ENCODE data around the gene FRMD4A.

Gene FRMD4A

GRCh38 chr10:14293526-14293925, 37.2 kb downstream of the FRMD4A start:
- no peak for FAIRE-seq

DNA sequence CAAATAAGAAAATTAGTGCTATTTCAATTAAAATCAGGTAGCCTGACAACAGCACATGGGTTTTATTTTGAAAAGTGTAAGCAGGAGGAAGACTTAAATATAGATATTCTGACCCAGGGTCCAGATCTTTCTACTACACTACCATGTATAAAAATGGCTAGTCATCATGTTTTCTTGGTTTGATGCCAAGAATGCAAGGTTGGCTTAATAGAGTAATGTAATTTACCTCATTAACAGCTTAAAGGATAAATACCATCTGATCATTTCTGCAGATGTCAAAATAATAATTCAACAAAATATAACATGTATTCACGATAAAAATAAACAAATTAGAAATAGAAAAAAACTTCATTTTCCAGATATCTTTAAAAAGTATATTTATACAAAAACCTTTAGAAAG, 39.4 kb downstream of the FRMD4A start:
- no peak for FAIRE-seq

DNA sequence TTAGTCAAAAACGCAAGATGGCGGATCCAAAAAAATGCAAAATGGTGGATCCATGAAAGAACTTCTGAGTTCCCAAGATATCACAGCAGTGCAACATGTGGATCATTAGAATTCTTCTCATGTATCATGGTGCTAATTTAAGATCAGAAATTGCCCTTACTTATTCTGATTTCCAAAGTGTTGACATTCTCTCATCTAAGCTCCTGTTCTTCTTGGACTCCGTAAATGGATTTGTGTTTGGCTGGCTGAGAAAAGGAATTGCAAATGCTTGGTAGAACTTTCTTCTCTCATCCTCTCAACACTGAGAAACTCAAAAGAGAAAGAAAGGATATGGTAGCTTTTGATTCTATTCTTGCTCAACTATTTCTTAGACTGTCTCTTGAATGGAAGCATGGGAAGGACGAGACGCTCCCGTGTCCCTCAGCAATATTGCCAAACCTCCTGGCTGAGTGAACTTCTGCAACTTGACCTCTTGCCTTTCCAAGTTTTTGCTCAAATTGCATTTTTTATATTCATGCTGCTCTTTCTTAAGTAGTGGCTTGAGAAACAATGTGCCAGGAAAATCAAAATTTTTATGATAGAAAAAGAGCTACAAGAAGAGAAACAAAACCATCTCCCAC, 44.7 kb downstream of the FRMD4A start:
- no peak for FAIRE-seq

- FAIRE-seq, result no peak
These were observed 48.4 kb downstream of the FRMD4A start for GRCh38 chr10:14282276-14282675.

DNA sequence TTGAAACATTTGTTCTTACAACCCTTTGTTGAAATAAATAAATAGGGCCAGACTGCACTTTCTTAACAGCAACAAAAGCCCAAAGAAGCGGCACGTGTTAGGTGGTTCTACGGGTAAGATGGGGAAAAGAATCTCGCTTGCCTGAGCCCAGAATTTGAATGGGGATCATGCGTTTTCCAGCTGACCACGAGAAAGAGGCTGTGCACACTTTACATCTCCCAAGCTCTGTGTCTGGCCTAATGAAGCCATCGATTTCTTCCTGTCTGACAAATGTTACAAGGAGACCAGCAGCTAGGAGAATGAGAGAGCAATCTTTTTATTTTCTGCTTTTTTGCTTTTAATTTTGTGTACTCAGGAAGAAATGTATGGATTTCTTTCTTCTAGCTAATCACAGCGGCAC, 52.2 kb downstream of the FRMD4A start:
- FAIRE-seq, result no peak

DNA sequence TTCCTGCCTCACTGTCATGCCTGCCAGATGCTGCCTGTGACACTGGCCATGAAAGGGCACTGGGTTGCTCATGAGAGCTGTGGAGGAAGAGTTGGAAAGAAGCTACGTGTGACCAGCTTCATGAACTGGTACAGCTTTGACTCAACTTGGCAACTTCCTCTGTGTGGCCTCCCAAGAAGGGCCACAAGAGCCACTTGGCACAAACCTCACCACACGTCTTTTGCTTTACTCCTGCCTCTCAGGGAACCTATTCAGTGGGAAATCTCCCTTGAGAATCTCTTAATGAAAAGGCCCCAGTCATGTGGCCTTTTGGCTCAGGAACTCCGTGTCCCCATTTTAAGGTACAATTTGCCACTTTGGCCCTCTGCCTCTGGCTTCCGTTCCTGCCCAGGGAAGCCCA, 54.5 kb downstream of the FRMD4A start:
- no peak for FAIRE-seq

DNA sequence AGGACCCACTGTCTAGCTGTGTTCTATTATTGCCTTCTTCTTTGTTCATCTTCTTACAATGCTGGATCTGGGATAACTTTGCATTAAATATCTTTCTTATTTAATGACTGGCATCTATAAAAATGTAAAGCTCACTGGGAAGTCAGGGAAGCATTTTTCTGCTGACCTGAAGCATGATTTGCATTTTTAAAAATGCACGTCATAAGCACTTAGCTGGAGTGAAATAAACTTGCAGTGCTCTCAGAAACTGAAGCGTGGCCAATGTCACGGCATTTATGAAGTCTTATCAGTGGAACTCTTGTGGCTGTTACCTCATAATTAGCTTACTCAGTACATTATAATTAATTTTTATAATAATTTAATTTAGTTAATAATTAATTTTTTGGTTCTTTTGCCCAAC, 59.1 kb downstream of the FRMD4A start:
- no peak for FAIRE-seq

GRCh38 chr10:14270370-14270769, 60.4 kb downstream of the FRMD4A start:
- FAIRE-seq, result no peak

DNA sequence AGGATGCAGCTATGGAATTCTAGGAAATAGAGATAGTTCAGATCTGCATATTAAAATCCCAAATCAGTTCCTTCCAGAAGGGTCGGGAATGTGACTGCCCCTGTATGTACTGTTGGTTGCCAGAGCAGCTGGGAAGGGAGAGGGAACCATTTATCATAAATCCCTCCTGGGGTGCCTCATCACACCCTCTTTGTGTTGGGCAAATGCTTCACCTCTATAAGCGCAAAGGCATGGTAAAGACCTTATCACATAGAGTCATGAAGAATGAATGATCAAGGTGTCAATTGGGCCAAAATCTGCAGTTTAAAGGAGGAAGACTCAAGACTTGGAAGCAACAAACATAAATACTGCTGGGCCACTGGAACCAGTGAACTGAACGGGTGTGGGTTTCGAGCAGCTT, 65.0 kb downstream of the FRMD4A start:
- no peak for FAIRE-seq

GRCh38 chr10:14262836-14263425, 67.8 kb downstream of the FRMD4A start:
- no peak for FAIRE-seq

GRCh38 chr10:14261336-14261735, 69.4 kb downstream of the FRMD4A start:
- no peak for FAIRE-seq

DNA sequence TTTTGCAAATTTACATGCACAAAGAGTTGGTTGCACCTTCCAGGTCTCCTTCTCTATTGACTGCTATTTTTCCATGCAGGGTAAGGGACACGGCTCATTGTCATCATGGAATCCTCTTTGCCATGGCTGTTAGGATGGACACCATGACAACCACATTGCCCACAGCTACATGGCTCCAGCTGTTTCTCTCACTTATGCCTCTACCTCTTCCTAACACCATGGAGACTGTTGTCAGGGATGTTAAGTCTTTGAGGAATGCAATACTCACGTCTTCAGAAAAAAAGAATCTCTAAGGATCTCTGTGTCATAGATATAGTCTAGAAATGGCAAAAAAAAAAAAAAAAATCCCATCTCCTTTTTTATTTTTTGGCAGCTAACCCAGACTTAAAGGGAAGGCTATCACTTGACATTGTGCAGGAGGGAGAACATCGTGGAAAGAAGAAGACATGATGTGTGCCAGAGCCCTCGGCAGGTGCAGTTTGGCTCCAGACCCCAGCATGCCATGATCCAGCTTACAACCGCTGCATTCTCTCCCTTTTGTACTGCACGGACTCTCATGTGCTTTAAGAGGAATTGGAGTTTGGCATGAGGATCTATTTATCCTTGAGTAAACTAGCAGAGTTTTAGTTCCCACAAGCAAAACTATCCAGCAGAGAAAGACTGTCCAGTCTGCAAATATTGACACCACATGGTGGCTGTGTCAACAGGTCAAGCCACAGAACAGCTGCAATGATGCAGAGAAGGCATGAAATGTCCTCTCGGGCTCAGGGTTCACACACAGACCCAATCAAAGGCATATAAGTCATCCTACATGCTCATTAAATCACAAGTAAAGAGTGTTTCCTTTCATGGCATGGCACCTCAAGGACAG, 70.8 kb downstream of the FRMD4A start:
- FAIRE-seq, result no peak

GRCh38 chr10:14254368-14254767, 76.4 kb downstream of the FRMD4A start:
- FAIRE-seq, result no peak

GRCh38 chr10:14253711-14254110, 77.0 kb downstream of the FRMD4A start:
- no peak for FAIRE-seq

DNA sequence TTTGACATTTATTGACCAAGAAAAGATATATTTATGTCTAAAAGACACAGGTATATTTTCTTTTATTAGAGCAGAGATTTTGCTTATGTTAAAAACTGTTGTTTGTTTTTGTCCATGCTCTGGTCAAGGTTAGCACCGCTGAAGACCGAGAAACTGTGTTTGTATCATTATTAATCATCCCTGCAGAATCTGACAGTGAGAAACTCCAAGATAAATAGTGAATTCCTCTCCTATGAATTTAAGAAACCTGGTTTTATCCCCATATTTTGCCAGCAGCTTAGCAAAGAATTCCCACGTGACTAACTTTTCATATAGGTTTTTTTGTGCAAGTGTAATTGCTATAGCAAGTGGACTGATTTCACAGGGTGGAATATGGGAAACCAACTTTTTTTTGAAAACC, 77.6 kb downstream of the FRMD4A start:
- peak; percentile 26 for FAIRE-seq

DNA sequence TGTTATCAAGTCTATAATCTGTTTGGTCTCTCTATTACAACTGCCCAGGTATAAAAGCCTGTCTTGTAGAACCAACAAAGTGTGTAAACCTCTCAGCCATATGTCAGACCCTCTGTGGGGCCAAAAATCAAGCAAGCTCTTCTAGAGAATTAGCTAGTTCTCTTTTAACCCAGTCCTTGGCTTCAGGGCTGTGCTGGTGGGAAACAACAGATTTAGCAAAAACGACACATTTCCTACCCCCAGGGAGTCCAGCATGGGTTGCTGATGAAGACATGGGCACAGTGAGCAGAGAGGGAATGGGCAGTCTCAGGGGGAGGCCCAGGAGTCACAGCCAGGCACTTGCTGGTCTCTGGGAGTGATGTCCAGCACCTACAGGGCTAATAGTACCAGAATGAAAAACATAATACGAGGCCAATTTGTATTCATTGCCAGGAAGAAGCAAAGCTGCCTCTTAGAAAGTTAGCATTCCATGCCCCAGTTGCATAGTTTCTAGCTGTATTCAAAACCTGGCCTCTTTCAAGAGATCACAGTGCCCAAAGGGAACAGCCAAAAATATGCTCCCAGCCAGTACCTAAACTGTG, 80.1 kb downstream of the FRMD4A start:
- FAIRE-seq, result no peak

DNA sequence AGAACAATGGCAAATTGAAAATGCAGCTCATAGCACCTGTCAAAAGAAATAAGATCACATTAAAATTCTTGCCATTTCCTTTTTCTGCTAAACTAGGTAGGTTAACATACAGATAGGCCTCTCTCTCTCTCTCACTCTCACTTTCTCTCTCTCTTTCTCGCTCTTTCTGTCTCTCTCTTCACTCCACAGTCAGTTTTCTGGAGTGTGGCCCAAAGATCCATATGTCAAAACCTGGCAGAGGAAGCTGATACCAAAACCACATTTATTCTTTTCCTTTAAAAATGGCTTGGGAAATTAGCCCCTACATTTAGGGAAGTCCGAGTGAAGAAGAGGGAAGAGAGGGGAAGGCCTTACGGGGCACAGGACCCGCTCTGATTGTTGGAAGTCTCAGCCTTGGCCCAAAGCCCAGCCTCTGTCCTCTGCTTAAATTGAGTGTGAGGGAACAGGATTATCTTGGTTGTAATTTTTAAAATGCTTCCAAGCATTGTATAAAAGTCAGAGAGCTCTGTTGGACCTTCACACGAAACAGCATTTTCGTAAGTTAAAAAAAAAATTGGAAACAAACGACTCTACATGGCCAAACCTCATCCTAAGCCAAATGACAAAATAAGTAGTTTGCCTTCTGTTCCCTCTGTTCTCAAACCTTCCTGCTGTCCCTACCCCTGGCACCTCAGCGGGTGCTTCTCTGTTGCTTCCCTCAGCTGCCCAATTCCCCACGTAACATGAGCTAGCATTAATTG, 83.2 kb downstream of the FRMD4A start:
- FAIRE-seq, result no peak

DNA sequence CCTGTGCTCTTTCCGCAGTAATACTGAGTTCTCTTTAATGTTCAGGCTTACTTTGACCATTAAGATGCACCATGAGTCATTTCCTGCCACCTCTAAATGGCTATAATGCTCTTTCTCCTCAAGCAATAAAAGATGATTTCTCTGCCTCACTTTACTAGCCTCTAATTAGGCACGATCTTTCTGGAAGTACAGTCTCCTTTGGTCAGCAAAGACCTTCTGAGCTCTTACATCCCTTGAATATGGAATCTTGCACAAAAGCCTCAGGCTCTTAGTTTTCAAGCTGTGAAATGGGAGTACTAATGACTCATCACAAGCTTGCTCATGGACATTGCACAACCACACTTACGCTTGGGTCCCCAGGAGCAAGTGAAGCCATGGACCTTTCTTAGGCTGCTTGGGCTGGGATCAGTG, 85.9 kb downstream of the FRMD4A start:
- no peak for FAIRE-seq

- no peak for FAIRE-seq
These were observed 86.6 kb downstream of the FRMD4A start for GRCh38 chr10:14244147-14244546.

- FAIRE-seq, result no peak
These were observed 87.5 kb downstream of the FRMD4A start for GRCh38 chr10:14243221-14243620.

GRCh38 chr10:14241196-14241595, 89.5 kb downstream of the FRMD4A start:
- FAIRE-seq, result no peak

DNA sequence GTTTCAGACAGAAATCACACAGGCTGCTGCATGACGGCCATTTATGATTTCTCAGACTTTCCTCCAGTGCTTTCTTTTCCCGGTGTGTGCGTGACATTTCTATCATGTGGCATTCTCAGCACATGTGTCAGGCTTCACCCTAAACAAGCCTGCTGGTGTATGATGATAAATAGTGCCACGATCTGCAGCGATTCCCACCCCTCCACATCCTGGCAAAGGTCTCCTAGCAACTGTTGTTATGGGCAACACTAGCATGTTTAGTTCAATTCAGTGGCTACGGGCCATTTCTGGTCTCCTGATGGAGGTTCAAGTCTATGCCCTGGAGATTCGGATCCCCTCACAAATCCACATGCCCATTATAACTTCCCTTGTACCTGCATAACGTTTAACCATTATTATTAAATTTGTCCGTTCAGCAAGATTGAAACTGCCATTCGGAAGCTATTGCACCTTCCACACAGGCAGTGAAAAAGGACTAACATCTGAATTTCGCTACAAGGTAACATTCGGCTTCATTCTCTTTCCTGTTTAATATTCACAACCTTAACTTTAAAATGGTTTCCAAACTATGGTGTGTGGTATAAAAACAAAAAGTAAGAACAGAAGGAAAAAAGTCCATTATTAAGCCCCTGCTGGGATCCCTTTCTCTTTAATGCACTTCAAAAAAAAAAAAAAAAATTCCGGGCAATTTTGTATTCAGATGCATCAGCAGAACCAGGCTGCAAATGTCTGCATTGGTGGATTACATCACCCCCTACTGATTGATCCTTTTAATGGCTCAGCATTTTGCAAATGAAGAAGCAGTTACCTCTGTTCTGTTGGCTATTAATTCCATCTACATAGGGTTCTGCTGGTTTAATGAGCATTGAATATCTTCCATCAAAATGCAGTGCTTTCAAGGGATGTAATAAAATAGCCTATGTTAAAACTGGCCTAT, 90.2 kb downstream of the FRMD4A start:
- no peak for FAIRE-seq

Data from endometrium (tissue), 2 donors.